Measurements from ENCODE around the gene SMYD3.

Gene SMYD3

GRCh38 chr1:246470585-246470984 is 36.5 kb downstream of the SMYD3 start:
- DNase-seq (ENCODE audit: low read depth in 2 of 2): no peak

- no peak for DNase-seq (ENCODE audit: low read depth in 2 of 2)
These were observed 44.1 kb downstream of the SMYD3 start for GRCh38 chr1:246462986-246463385.

GRCh38 chr1:246460406-246460805 is 46.7 kb downstream of the SMYD3 start:
- DNase-seq (ENCODE audit: low read depth in 2 of 2): no peak

GRCh38 chr1:246459221-246459620 is 47.9 kb downstream of the SMYD3 start:
- no peak for DNase-seq (ENCODE audit: low read depth in 2 of 2)

GRCh38 chr1:246455476-246455875 is 51.6 kb downstream of the SMYD3 start:
- no peak for DNase-seq (ENCODE audit: low read depth in 2 of 2)

- no peak for DNase-seq (ENCODE audit: low read depth in 2 of 2)
These were observed 52.4 kb downstream of the SMYD3 start for GRCh38 chr1:246454655-246455054.

GRCh38 chr1:246450611-246451251 is 56.3 kb downstream of the SMYD3 start:
- no peak for DNase-seq (ENCODE audit: low read depth in 2 of 2)

- DNase-seq (ENCODE audit: low read depth in 2 of 2): no peak
These were observed 58.7 kb downstream of the SMYD3 start for GRCh38 chr1:246448373-246448772.

- DNase-seq (ENCODE audit: low read depth in 2 of 2): no peak
These were observed 59.6 kb downstream of the SMYD3 start for GRCh38 chr1:246447501-246447900.

GRCh38 chr1:246445503-246445902 is 61.6 kb downstream of the SMYD3 start:
- no peak for DNase-seq (ENCODE audit: low read depth in 2 of 2)

GRCh38 chr1:246444617-246445016 is 62.5 kb downstream of the SMYD3 start:
- no peak for DNase-seq (ENCODE audit: low read depth in 2 of 2)

- no peak for DNase-seq (ENCODE audit: low read depth in 2 of 2)
These were observed 69.1 kb downstream of the SMYD3 start for GRCh38 chr1:246437961-246438360.

GRCh38 chr1:246435421-246436041 is 71.5 kb downstream of the SMYD3 start:
- DNase-seq (ENCODE audit: low read depth in 2 of 2): no peak

- no peak for DNase-seq (ENCODE audit: low read depth in 2 of 2)
These were observed 72.7 kb downstream of the SMYD3 start for GRCh38 chr1:246434335-246434734.

GRCh38 chr1:246428542-246429308 is 78.4 kb downstream of the SMYD3 start:
- no peak for DNase-seq (ENCODE audit: low read depth in 2 of 2)

GRCh38 chr1:246427611-246428010 is 79.5 kb downstream of the SMYD3 start:
- no peak for DNase-seq (ENCODE audit: low read depth in 2 of 2)

GRCh38 chr1:246425895-246426294 is 81.2 kb downstream of the SMYD3 start:
- DNase-seq (ENCODE audit: low read depth in 2 of 2): no peak

GRCh38 chr1:246425139-246425794 is 81.8 kb downstream of the SMYD3 start:
- DNase-seq (ENCODE audit: low read depth in 2 of 2): no peak

GRCh38 chr1:246420300-246420699 is 86.8 kb downstream of the SMYD3 start:
- DNase-seq (ENCODE audit: low read depth in 2 of 2): no peak

- DNase-seq (ENCODE audit: low read depth in 2 of 2): no peak
These were observed 88.3 kb downstream of the SMYD3 start for GRCh38 chr1:246418565-246419312.

GRCh38 chr1:246417813-246418564 is 89.1 kb downstream of the SMYD3 start:
- no peak for DNase-seq (ENCODE audit: low read depth in 2 of 2)
